Measurements from ENCODE around the gene RSAD2. TPM values are rescaled to one million over a fixed set of nuclear protein-coding genes. Genes with fewer than 3 reads are reported as not detected.

RSAD2 gene
- total and polyA plus RNA-seq, 2 experiments from 2014 or later = 0.10 TPM; not detected in 1

GRCh38 chr2:6928452-6928851 is 50.9 kb downstream of the RSAD2 start (continued):
- TF ChIP-seq NANOG (IDR thresholded peaks at IDR 0.05; ENCODE audit: borderline replicate concordance) (no peak), STAT1 (IDR thresholded peaks at IDR 0.05; ENCODE audit: unreplicated experiment) (no peak)

DNA sequence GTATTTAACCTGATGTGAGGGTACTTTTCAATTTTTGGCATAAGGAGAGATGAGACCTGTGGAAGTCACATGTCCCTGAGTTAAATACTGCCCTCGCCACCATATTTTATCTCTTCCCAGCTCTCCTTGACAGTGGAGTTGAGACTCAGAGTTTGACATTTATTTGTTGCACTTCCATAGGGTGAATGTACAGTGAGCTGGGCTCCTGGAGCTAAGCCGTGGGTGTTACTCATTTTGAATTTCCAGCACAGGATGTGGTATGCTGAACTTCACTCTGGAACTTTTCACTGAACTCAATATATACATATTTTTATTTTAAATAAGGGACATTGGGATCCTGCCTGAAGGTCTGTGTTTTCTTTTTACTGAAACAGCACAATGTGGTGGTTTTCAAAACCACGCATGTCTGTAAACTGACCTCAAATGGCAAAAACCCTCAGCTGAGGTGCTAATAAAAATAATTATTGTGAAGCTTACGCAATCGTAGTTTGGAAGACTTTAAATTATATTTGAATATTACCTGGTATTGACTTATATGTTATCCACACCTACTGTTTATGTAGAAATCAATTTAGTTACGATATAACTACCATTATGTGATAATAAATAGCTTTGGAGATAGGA is 51.7 kb downstream of the RSAD2 start:
- no peaks in the 10 kb centered on the region for H3K27me3 Mint-ChIP-seq (ENCODE audit: insufficient read depth, low read depth, poor library complexity)
- TF ChIP-seq, protein P1, sequence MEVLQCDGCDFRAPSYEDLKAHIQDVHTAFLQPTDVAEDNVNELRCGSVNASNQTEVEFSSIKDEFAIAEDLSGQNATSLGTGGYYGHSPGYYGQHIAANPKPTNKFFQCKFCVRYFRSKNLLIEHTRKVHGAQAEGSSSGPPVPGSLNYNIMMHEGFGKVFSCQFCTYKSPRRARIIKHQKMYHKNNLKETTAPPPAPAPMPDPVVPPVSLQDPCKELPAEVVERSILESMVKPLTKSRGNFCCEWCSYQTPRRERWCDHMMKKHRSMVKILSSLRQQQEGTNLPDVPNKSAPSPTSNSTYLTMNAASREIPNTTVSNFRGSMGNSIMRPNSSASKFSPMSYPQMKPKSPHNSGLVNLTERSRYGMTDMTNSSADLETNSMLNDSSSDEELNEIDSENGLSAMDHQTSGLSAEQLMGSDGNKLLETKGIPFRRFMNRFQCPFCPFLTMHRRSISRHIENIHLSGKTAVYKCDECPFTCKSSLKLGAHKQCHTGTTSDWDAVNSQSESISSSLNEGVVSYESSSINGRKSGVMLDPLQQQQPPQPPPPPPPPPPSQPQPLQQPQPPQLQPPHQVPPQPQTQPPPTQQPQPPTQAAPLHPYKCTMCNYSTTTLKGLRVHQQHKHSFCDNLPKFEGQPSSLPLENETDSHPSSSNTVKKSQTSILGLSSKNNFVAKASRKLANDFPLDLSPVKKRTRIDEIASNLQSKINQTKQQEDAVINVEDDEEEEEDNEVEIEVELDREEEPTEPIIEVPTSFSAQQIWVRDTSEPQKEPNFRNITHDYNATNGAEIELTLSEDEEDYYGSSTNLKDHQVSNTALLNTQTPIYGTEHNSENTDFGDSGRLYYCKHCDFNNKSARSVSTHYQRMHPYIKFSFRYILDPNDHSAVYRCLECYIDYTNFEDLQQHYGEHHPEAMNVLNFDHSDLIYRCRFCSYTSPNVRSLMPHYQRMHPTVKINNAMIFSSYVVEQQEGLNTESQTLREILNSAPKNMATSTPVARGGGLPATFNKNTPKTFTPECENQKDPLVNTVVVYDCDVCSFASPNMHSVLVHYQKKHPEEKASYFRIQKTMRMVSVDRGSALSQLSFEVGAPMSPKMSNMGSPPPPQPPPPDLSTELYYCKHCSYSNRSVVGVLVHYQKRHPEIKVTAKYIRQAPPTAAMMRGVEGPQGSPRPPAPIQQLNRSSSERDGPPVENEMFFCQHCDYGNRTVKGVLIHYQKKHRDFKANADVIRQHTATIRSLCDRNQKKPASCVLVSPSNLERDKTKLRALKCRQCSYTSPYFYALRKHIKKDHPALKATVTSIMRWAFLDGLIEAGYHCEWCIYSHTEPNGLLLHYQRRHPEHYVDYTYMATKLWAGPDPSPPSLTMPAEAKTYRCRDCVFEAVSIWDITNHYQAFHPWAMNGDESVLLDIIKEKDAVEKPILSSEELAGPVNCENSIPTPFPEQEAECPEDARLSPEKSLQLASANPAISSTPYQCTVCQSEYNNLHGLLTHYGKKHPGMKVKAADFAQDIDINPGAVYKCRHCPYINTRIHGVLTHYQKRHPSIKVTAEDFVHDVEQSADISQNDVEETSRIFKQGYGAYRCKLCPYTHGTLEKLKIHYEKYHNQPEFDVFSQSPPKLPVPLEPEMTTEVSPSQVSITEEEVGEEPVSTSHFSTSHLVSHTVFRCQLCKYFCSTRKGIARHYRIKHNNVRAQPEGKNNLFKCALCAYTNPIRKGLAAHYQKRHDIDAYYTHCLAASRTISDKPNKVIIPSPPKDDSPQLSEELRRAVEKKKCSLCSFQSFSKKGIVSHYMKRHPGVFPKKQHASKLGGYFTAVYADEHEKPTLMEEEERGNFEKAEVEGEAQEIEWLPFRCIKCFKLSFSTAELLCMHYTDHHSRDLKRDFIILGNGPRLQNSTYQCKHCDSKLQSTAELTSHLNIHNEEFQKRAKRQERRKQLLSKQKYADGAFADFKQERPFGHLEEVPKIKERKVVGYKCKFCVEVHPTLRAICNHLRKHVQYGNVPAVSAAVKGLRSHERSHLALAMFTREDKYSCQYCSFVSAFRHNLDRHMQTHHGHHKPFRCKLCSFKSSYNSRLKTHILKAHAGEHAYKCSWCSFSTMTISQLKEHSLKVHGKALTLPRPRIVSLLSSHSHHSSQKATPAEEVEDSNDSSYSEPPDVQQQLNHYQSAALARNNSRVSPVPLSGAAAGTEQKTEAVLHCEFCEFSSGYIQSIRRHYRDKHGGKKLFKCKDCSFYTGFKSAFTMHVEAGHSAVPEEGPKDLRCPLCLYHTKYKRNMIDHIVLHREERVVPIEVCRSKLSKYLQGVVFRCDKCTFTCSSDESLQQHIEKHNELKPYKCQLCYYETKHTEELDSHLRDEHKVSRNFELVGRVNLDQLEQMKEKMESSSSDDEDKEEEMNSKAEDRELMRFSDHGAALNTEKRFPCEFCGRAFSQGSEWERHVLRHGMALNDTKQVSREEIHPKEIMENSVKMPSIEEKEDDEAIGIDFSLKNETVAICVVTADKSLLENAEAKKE (CRISPR knock-in tag; IDR thresholded peaks at IDR 0.05) = no peak
- TF ChIP-seq ZNF331 (CRISPR knock-in tag; IDR thresholded peaks at IDR 0.05; ENCODE audit: low read depth) (no peak), ETS1 (IDR thresholded peaks at IDR 0.05) (no peak), JUNB (IDR thresholded peaks at IDR 0.05; ENCODE audit: unreplicated experiment) (no peak), EZH2phosphoT487 (IDR thresholded peaks at IDR 0.05; ENCODE audit: unreplicated experiment) (no peak), ZNF114 (CRISPR knock-in tag; IDR thresholded peaks at IDR 0.05) (no peak), STAT1 (IDR thresholded peaks at IDR 0.05; ENCODE audit: unreplicated experiment) (no peak), POLR2AphosphoS5 (IDR thresholded peaks at IDR 0.05; ENCODE audit: low read depth) (no peak), NANOG (IDR thresholded peaks at IDR 0.05; ENCODE audit: borderline replicate concordance) (no peak)
- TF ChIP-seq, protein P2, sequence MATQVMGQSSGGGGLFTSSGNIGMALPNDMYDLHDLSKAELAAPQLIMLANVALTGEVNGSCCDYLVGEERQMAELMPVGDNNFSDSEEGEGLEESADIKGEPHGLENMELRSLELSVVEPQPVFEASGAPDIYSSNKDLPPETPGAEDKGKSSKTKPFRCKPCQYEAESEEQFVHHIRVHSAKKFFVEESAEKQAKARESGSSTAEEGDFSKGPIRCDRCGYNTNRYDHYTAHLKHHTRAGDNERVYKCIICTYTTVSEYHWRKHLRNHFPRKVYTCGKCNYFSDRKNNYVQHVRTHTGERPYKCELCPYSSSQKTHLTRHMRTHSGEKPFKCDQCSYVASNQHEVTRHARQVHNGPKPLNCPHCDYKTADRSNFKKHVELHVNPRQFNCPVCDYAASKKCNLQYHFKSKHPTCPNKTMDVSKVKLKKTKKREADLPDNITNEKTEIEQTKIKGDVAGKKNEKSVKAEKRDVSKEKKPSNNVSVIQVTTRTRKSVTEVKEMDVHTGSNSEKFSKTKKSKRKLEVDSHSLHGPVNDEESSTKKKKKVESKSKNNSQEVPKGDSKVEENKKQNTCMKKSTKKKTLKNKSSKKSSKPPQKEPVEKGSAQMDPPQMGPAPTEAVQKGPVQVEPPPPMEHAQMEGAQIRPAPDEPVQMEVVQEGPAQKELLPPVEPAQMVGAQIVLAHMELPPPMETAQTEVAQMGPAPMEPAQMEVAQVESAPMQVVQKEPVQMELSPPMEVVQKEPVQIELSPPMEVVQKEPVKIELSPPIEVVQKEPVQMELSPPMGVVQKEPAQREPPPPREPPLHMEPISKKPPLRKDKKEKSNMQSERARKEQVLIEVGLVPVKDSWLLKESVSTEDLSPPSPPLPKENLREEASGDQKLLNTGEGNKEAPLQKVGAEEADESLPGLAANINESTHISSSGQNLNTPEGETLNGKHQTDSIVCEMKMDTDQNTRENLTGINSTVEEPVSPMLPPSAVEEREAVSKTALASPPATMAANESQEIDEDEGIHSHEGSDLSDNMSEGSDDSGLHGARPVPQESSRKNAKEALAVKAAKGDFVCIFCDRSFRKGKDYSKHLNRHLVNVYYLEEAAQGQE (IDR thresholded peaks at IDR 0.05; ENCODE audit: unreplicated experiment) = no peak
- no peak for DNase-seq (ENCODE audit: low spot score)
- H3K4me1 Mint-ChIP-seq = peaks cover 35% of the 10 kb centered on the region
- no peaks in the 10 kb centered on the region for H3K9me2 ChIP-seq (ENCODE audit: insufficient read depth)
- H3K36me3 Mint-ChIP-seq (ENCODE audit: low read depth) = peaks cover 4% of the 10 kb centered on the region; the same call in 2 of the 3 replicates
- no peaks in the 10 kb centered on the region for H3K9me3 Mint-ChIP-seq
- no peaks in the 10 kb centered on the region for H3K27me3 ChIP-seq (ENCODE audit: insufficient read depth)
- H4K20me1 ChIP-seq (replicated peaks; ENCODE audit: insufficient read depth) = no peaks in the 10 kb centered on the region; the same call in 1 of the 2 replicates
- no peak overlapping the region for H2AFZ ChIP-seq
- H3K4me3 Mint-ChIP-seq = no peak overlapping the region
- no peaks in the 10 kb centered on the region for H3F3A ChIP-seq (replicated peaks; ENCODE audit: low read depth)
- H3K27ac ChIP-seq (ENCODE audit: low read depth) = no peak overlapping the region
- no peak overlapping the region for H3K27ac Mint-ChIP-seq
- H3K4me2 ChIP-seq = no peak overlapping the region
- no peak overlapping the region for H3K4me3 ChIP-seq
- H3K36me3 ChIP-seq (ENCODE audit: insufficient read depth) = no peaks in the 10 kb centered on the region
- peaks cover 12% of the 10 kb centered on the region; the same call in 1 of the 2 replicates for H3K4me1 ChIP-seq (ENCODE audit: insufficient read depth)
- no peak for ATAC-seq
- peaks cover 3% of the 10 kb centered on the region; the same call in 1 of the 2 replicates for H3K79me2 ChIP-seq (replicated peaks; ENCODE audit: insufficient read depth)
